ENCODE measurements around the gene WHRN. TPM values are rescaled to one million over a fixed set of nuclear protein-coding genes. Genes with fewer than 3 reads are reported as not detected.

The WHRN gene
- total RNA-seq, 2 experiments from 2014 or later, result 19.9 to 20.5 TPM

DNA sequence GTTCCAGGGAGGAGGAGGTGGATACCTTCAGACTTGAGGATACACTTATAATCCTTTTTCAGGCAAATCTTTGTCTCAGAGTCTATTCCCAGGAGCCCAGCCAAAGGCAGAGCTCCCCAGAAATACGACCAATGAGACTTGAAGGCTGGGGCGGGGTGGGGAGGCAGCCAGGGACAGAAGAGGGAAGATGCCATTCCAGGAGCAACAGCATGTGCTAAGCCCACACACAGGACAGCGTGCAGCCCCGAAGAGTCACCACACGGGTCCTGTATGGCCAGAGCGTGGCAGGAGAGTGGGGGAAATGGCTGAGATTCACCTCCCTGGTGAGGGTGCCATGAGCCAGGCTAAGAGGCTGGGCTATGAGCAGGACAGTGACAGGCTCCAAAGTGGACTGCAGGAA lies 35.2 kb downstream of the WHRN start:
- H3K4me1 ChIP-seq (ENCODE audit: insufficient read depth, low read length), result peaks cover 2% of the 10 kb centered on the region
- no peaks in the 10 kb centered on the region for H3K9me3 Mint-ChIP-seq
- intact Hi-C loops (cut with DNase I, micrococcal nuclease), result no loop called here
- no peaks in the 10 kb centered on the region for H3K27me3 Mint-ChIP-seq
- TF ChIP-seq, protein P1, sequence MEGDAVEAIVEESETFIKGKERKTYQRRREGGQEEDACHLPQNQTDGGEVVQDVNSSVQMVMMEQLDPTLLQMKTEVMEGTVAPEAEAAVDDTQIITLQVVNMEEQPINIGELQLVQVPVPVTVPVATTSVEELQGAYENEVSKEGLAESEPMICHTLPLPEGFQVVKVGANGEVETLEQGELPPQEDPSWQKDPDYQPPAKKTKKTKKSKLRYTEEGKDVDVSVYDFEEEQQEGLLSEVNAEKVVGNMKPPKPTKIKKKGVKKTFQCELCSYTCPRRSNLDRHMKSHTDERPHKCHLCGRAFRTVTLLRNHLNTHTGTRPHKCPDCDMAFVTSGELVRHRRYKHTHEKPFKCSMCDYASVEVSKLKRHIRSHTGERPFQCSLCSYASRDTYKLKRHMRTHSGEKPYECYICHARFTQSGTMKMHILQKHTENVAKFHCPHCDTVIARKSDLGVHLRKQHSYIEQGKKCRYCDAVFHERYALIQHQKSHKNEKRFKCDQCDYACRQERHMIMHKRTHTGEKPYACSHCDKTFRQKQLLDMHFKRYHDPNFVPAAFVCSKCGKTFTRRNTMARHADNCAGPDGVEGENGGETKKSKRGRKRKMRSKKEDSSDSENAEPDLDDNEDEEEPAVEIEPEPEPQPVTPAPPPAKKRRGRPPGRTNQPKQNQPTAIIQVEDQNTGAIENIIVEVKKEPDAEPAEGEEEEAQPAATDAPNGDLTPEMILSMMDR (IDR thresholded peaks at IDR 0.05), result no peak
- H3K27ac Mint-ChIP-seq, result no peak overlapping the region
- H3K4me3 Mint-ChIP-seq, result no peak overlapping the region
- ATAC-seq (ENCODE audit: poor library complexity) (no peak), DNase-seq (no peak)
- peaks cover 1% of the 10 kb centered on the region for H3K4me1 Mint-ChIP-seq (ENCODE audit: low read depth)
- peaks cover 0 to 20% of the 10 kb centered on the region in 2 experiments for H3K9me3 ChIP-seq (ENCODE audit: control insufficient read depth in 1 of 2, insufficient read depth in 1 of 2, low read length in 2 of 2)
- ChIA-PET POLR2A (no interaction called here), CTCF (no interaction called here)
- H3K27ac ChIP-seq (ENCODE audit: low read depth in 1 of 2, low read length in 2 of 2), result no peak overlapping the region
- H3K36me3 Mint-ChIP-seq (ENCODE audit: low read depth), result no peaks in the 10 kb centered on the region
- no peaks in the 10 kb centered on the region for H3K36me3 ChIP-seq (ENCODE audit: insufficient read depth, low read length)
- no peaks in the 10 kb centered on the region for H3K27me3 ChIP-seq (ENCODE audit: control insufficient read depth in 1 of 2, insufficient read depth in 2 of 2, low read length in 2 of 2)
- H3K4me3 ChIP-seq (ENCODE audit: low read length), result no peak overlapping the region

DNA sequence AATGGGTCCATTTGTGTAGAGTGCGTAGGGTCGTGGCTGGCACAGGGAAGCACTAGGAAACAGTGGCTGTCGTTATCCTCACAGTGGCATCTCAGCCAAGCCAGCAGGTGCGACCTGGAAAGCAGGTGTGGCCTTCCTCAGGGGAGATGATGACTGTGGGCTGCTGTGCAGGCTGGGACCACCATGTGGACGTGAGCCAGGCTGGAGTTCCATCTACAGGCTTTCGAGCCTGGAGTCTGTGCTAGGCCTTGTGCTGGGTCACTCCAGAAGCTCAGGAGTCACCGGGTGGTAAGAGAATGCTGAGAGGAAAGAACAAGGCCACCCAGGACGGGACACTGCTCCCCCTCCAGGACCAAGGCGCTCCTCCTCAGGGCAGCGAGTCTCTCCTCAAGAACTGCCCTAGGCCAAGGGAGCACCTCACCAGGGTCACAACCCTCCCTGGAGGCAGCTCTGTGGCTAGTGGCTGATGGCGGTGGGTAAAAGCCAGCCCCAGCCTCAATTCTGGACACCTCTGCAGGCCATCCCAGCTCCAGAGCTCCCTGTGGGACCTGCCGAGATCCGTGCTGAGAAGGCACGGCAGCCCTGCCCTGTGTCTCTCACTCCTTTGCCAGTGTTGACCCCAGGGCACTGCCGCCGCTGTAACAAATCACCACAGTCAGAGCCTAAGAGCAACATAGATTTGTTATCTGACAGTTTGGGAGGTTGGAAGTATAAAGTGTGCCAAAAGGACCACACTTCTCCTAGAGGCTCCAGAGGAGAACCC lies 36.0 kb downstream of the WHRN start:
- ATAC-seq (ENCODE audit: poor library complexity) (no peak), DNase-seq (no peak)
- Mint-ChIP-seq H3K4me3 (no peak overlapping the region), H3K36me3 (ENCODE audit: low read depth) (no peaks in the 10 kb centered on the region), H3K9me3 (no peaks in the 10 kb centered on the region), H3K27ac (no peak overlapping the region), H3K4me1 (ENCODE audit: low read depth) (no peaks in the 10 kb centered on the region), H3K27me3 (no peaks in the 10 kb centered on the region)
- ChIA-PET POLR2A (no interaction called here), CTCF (no interaction called here)
- no peaks in the 10 kb centered on the region for H3K27me3 ChIP-seq (ENCODE audit: control insufficient read depth in 1 of 2, insufficient read depth in 2 of 2, low read length in 2 of 2)
- H3K9me3 ChIP-seq (ENCODE audit: control insufficient read depth in 1 of 2, insufficient read depth in 1 of 2, low read length in 2 of 2), result peaks cover 0 to 20% of the 10 kb centered on the region in 2 experiments
- no peak overlapping the region for H3K4me3 ChIP-seq (ENCODE audit: low read length)
- intact Hi-C loops (cut with DNase I, micrococcal nuclease), result no loop called here
- TF ChIP-seq, protein P1 (IDR thresholded peaks at IDR 0.05), result no peak
- no peak overlapping the region for H3K27ac ChIP-seq (ENCODE audit: low read depth in 1 of 2, low read length in 2 of 2)
- no peaks in the 10 kb centered on the region for H3K36me3 ChIP-seq (ENCODE audit: insufficient read depth, low read length)
- no peaks in the 10 kb centered on the region for H3K4me1 ChIP-seq (ENCODE audit: insufficient read depth, low read length)

DNA sequence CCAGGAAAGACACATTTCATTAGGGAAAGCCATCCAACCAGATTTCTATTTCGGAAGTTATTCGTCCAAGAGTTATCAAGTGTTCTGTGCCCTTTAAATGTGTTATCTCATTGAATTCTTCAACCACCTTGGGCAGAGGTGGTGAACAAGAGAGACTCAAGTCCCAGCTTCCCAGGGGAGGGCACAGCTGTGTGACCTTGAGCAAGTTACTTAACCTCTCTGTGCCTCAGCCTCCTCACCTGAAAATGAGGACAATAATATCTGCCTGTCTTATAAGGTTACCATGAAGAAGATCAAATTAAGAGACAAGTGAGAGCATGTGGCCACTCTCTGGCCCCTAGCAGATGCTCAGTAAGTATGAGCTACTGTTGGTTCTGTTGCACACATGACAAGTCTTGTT lies 37.4 kb downstream of the WHRN start:
- H3K27ac Mint-ChIP-seq, result no peak overlapping the region
- H3K4me1 Mint-ChIP-seq (ENCODE audit: low read depth), result no peaks in the 10 kb centered on the region

More for the DNA sequence above, 37.4 kb downstream of the WHRN start:
- Histone ChIP-seq H3K4me3 (ENCODE audit: low read length) (no peak overlapping the region), H3K36me3 (ENCODE audit: insufficient read depth, low read length) (no peaks in the 10 kb centered on the region), H3K27ac (ENCODE audit: low read depth in 1 of 2, low read length in 2 of 2) (no peak overlapping the region), H3K27me3 (ENCODE audit: control insufficient read depth in 1 of 2, insufficient read depth in 2 of 2, low read length in 2 of 2) (no peaks in the 10 kb centered on the region), H3K4me1 (ENCODE audit: insufficient read depth, low read length) (no peaks in the 10 kb centered on the region), H3K9me3 (ENCODE audit: control insufficient read depth in 1 of 2, insufficient read depth in 1 of 2, low read length in 2 of 2) (peaks cover 0 to 20% of the 10 kb centered on the region in 2 experiments)
- no peaks in the 10 kb centered on the region for H3K9me3 Mint-ChIP-seq
- no peaks in the 10 kb centered on the region for H3K36me3 Mint-ChIP-seq (ENCODE audit: low read depth)
- intact Hi-C loops (cut with DNase I, micrococcal nuclease), result no loop called here
- no peak overlapping the region for H3K4me3 Mint-ChIP-seq
- TF ChIP-seq, protein P1 (IDR thresholded peaks at IDR 0.05), result no peak
- DNase-seq (no peak), ATAC-seq (ENCODE audit: poor library complexity) (no peak)
- no peaks in the 10 kb centered on the region for H3K27me3 Mint-ChIP-seq
- POLR2A ChIA-PET, result no interaction called here
- CTCF ChIA-PET, result no interaction called here
